Measurements from ENCODE around the gene DKK3. TPM values are rescaled to one million over a fixed set of nuclear protein-coding genes. Genes with fewer than 3 reads are reported as not detected.

DKK3 gene
- total RNA-seq, 1 experiment from 2014 or later = 273 TPM

DNA sequence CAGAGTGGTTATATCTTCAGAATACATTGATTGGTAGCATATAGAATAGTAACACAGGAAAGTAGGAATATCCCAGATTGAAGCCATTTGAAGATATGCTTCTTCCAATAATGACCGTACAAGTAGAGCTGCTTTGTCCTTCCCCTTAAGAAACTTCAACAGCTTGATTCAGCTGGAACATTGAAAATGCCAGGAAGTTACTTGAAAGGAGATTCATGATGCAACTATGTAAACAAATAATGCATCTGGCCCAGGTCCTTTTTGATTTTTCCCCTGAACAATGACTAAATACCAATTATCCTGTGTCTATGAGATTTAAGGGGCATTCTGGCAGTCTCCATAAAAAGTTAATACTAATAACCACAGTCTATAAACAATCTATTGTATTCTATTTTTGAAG, 3.0 kb downstream of the DKK3 start:
- DNase-seq (ENCODE audit: low read depth) = peak; percentile 71

DNA sequence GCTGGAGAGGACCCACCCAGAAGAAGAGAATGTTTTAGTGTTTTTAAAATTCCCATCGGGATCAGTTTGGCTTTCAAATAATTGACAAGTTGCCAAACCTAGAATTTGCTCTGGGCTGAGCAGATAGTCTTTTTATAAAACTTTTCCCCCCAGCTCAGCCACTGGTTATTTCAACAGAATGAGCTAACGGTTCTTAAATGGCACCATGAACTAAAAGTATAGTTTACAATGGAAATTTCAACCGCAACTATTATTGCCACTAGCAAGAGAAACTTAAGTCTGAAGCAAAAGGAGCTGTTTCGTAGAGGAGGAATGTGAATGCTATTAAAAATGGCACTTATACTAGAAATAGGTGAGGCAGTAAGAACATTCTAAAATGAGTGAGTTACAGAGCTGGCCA, 3.4 kb downstream of the DKK3 start:
- no peak for DNase-seq (ENCODE audit: low read depth)

GRCh38 chr11:12003815-12004214, 4.6 kb downstream of the DKK3 start:
- DNase-seq (ENCODE audit: low read depth) = no peak

DNA sequence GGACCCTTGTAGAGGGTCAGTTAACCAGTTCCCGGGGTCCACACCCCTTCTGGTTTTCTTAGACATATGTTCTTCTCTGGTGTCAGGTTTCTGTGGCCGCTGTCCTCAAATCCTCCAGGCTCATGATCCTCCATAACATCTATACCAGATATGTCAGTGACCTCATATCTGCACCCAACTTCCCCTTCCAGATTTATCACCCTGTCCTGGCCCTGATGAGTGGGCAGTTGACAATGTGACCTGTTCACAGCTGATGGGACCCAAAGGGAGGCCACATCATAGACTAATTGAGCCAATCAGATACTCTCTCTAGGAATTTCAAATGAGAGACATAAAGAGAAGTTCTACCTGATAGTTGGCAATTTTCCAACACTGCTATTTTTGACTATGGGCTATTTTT, 5.1 kb downstream of the DKK3 start:
- no peak for DNase-seq (ENCODE audit: low read depth)

DNA sequence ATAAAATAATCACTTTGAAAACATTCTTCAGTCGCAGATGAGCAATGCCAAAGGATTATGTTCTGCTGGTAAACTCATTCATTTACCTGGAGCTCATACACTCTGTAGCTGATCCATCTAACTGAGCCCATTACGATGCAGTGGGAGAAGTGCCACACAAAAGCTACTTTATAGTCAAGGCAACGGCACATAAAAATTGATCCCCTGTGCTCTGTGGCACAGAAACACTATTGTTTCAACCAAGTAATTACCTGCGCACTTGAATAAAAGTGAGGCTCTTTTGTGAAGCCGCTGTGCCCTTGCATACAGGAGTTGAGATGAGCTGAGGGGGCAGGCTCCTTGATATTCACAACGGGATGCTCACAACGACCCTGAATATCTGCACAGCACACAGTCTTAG, 7.2 kb downstream of the DKK3 start:
- no peak for DNase-seq (ENCODE audit: low read depth)

DNA sequence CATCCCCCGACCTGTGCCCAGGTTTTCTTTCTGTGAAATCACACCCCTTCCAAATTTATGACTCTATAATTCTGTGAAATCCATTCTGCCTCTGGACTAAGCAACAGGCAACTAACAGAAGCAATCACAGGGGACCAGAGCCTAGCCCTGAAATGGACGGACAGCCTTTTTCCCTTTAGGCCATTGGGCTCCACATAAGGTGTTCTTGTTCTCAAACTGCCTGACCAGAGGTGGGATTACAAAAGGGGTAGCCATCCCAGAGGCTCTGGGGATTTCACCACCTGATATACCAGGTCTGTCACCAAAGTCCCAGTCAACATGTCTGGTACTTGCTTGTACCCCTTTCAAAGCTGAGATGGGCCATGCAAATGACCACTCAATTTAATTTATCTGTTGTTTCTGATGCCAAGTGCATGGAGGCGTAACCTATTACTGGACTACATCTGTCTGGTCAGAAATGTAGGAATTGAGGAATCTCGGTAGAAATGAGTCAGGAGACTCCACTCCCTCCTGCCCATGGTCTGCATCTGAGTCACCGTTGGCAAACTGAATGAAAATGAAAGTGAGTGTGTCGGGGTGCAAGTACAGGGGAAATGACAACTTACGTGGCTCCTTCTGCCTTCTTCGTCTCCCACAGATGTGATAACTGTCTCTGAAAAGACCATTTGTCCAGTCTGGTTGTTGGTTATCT, 10.2 kb downstream of the DKK3 start:
- DNase-seq (ENCODE audit: low read depth) = peak; percentile 95

DNA sequence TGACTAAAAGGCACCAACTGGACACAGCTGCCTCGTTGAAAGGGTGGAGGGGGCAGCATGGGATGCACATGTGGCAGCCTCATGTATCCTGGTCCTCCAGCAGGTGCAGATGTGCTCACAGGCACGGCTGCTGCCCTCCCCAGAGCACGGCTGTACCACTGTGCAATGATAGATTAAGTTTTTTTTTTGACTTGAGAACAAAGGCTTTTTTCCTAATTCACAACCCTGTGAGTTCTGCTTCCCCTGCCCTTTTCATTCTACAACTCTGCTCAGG, 11.4 kb downstream of the DKK3 start:
- no peak for DNase-seq (ENCODE audit: low read depth)

GRCh38 chr11:11996321-11997048, 11.9 kb downstream of the DKK3 start:
- no peak for DNase-seq (ENCODE audit: low read depth)

DNA sequence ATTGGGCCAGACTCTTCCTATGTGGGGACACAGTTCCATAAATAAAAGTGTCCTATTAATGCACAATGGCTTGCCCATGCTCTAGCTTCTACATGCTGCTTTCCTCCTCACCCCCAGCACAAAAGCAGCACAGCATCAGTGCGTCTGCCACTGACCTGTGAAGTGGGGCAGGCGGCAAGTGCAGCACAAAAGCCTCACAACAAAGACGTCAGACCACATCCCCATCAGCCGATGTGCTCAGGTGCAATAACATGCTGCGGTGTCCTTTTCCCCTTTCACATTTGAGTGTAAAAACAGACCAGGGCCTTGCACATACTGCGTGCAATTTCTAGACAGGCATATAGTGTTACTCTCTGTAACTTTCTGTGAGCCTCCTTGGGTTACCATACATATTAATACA, 12.8 kb downstream of the DKK3 start:
- no peak for DNase-seq (ENCODE audit: low read depth)

DNA sequence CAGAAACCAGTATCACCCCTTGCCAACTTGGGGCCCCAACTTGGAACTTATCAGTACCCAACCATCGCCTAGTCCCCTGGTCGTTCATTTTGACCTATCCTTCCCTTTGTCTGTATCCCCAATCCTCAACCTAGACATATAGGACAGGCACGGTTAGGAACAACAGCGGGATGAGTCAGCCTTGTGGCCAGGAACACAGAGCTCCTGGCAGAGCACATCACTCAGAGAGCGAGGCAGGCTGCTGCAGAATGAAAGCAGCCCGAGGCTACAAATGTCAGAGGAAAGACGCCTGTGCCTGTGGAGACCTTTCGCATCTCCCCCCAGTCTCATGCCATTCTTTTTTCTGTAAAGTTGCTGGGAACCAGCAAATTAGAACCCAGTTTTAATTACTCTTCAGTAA, 14.6 kb downstream of the DKK3 start:
- DNase-seq (ENCODE audit: low read depth) = peak; percentile 90

- peak; percentile 58 for DNase-seq (ENCODE audit: low read depth)
These were observed 15.9 kb downstream of the DKK3 start for GRCh38 chr11:11992257-11993212.

GRCh38 chr11:11989774-11990744, 18.4 kb downstream of the DKK3 start:
- no peak for DNase-seq (ENCODE audit: low read depth)

DNA sequence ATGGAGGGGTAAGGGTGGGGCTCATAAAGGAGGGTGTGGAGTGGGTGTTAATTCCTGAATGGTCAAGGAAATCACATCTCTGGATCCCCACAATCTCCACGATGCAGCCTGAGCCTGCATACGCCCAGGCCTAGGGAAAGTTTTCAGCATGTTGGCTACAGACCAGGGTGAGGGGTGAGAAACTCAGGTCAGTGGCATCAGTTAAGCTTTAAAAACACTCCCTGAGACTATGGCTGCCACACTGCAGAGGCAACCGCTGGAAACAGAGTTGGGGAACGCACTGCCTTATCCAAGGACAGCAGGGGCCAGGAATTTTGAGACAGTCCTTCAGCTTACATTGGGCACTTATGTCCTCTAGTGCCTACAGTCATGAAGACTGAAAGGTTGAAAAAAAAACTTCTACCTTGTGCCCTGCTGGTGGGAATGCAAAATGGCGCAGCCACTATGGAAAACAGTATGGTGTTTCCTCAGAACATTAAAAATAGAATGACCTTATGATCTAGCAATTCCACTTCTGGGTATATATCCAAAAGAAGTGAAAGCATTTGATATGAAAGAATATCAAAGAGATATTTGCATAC, 19.7 kb downstream of the DKK3 start:
- no peak for DNase-seq (ENCODE audit: low read depth)

DNA sequence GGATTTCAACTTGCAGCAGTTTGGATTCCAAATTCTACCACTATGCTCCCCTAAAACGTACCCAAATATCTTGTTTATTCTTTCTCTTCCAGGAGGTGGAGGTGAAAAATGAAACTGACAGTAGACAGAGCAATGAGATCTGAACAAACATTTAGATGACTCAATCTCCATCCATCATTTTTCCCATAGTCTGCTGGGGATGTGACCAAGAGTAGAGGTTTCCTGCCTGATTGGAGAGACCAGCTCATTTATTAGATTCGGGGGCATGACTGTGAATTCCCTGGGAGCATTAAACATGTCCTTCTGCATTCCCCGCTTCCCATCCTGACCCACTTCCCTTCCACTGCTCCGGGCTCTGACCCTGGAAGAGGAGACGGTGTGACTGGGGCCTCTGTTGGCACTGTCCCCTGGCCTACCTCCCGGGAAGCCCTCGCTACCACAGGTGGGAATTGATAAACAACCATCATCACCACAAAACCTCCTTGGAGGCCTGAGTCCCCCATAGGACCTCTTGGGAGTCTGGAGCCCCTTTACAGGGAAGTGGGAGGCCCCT, 20.3 kb downstream of the DKK3 start:
- DNase-seq (ENCODE audit: low read depth) = peak; percentile 80

DNA sequence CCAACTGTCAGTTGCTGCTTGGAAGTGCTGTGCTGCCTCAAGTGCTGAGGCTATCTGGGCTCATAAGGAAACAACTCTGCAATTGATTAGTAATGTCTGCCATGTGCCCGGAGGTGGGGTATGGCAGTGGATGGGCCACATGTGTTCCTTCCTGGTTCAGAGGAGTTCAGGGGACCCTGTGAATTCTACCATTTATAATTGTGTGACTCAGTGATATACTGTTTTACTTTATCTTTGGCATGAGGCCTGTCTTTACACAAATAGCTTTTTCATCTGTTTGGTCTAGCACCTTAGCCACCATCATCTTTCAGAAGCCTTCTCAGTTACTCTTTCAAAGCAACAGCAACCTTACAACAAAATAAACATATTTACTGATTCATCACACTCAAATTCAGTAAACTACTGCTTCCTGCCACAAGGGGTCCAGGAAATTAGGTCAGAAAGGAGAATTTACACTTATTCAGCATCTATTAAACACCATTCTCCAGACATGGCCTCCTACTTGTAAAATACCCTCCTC, 20.9 kb downstream of the DKK3 start:
- DNase-seq (ENCODE audit: low read depth) = peak; percentile 71

- DNase-seq (ENCODE audit: low read depth) = no peak
These were observed 22.2 kb downstream of the DKK3 start for GRCh38 chr11:11985954-11986949.

DNA sequence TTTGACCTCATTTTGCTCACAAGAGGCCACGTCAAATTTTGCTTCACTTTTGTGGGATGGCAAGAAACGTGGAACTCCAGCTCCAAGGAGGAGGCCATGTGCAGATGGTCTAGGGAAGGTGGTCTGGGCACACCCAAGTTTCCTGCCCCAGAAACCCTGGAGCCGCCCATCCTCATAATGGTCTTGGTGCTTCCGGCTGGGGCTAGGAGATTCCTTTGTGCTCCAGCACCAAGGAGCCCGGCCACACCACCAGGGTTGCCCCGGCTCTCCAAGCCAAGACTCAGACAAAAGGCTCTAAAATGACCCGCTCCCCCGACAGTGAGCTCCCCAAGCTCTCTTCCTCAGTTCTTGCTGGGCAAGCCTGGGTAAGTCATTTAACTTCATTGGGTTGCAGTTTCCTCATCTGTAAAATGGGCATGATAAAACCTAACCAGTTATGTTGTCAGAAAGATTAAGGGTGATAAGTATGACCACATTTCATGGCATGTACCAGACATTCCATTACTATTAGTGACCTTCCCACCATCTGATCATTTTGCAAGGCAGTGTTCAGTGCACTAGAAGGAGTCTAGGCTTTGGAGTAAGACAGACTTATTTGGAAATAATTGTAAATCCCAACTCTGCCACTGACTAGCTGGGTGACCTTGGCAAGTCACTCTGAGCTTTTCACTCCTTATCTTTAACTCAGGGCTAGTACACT, 23.3 kb downstream of the DKK3 start:
- DNase-seq (ENCODE audit: low read depth) = peak; percentile 72

GRCh38 chr11:11984563-11984962, 23.9 kb downstream of the DKK3 start:
- no peak for DNase-seq (ENCODE audit: low read depth)
